Activated CD8-positive, alpha-beta memory T cell treated with anti-CD3 and anti-CD28 coated beads, Interleukin-2, amount 50 U/mL, for 24 hours (primary cell): Measurements from ENCODE around the gene WIPF3.

ENCODE experiments used
- DNase-seq: peaks from one replicate; pipeline ENCODE4 v3.0.0-alpha.2; 2020; ENCODE audit errors: extremely low read depth

WIPF3 gene

DNA sequence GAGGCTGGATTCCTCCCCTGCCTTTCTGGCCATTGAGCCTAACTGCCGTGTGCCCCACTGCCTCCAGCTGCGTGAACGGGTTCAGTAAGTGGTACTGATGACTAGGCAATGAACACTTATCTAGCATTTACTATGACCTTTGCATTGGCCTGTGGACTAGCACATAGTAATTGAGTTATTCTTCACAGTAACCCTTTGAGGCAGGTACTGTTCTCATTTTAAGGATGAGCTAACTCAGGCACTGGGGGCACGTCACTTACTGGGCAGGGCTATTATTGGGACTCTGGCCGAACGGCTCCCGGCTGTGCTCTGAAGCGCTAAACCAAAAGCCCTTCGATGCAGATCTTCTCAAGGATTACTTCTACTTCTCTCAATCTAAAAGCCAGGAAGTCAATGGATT, 38.3 kb downstream of the WIPF3 start:
- no peak for DNase-seq

DNA sequence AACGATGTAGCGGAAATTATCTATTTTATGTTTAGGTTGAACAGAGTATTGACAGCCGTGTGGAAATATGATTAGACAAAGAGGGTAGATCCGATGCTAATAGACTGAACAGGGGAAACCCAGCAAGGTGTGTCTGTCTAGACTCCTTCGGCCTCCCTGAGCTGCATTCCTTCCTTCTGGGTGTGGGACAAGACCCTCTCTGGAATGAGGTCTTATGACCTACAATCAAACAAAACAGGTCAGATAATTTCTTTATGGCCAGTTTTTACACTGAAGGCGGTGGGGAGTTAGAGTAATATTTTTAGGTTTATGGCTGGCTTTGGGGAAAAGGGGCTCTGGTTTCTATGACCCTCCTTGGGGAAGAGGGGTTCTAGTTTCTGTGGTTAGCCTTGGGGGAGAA, 41.2 kb downstream of the WIPF3 start:
- DNase-seq, result no peak

DNA sequence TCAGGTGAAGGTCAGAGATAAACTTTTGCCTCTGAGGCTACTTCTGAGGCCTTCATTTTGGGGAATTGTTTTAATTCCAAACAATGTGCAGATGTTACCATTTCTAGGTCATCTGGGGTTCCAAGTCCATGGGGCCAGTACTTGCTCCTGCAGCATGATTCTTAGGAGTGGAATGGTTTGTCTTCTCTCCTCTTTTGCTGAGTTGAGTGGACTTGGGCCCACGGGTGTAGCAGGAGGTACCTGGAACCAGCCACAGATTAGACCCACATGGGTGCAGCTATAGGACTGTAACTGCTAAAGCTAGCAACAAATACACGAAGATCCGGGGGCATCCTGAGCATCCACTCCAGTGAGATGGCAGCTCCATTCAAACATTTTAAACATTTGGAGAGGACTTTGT, 41.6 kb downstream of the WIPF3 start:
- DNase-seq, result no peak

DNA sequence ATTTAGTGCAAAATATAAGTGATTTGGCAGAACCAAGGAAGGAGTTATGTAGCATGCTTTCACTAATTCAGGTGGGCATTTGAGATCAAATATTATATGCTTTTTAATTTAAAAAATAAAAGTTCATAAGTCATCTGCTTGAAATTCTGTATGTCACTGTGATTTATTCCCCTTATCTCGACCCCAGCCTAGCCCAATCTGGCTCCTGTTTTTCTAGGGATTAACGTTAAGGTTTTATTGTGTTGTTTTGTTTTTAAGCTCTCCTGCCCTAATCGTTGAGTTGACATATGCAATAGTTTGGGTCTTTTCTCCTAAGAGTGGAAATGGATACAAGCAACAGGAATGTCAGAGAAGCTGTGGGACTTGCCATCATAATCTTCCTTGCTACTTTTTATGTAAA, 42.6 kb downstream of the WIPF3 start:
- no peak for DNase-seq

DNA sequence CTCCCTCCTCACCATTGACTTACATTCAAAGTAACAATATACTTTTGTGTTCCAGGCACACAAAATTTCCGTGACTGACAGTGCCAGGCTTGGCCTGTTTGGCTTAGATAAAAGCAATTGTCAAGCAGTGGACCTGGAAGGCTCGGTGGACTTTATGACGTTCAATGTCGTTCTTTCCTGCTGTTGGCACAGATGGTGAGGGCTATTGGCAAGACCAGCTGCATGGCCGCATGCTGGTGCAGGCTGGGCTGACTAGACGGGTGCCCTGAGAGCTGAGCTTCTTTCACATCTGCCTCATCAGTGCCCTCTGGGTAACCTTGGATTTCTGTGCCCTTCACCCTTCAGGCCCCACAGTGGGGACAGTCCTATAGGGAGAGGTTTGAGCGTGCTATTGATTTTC, 45.2 kb downstream of the WIPF3 start:
- DNase-seq, result no peak

DNA sequence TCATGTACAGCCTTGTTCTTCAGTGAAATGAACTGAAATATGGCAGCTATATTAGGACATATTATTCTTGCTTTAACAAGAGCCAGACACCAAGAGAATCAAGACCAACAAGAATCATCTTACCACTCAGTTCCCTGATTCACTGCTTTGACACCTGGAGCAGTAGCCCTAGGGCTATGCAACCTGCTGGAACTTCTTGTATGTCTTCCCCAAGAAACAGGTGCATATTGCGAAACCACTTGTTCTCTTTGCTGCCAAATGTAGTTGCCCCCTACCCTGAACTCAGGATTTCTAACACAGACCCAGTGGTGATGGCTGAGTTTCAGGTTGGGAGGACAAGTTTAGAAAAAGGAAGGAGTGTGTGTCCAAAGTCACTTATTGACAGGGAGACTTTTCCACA, 46.1 kb downstream of the WIPF3 start:
- DNase-seq, result no peak

DNA sequence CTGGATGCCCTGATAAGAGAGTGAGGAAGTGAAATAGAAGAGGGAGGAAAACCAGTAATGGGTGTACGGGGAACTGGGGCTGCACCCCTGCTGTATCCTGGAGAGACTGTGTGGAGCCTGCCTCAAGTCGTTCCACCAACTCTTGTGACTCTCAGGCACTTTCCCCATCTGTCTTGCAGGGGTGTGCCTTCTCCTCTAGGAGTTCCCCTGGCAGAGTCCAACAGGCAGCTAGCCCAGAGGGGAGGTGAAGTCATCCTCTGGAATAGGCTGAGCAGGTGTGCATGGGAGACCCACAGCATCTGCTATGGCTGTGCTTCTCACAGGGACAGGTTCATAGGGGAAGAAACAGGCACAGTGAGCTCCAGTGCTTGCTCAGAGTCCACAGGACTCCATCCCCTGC, 46.8 kb downstream of the WIPF3 start:
- DNase-seq, result no peak

DNA sequence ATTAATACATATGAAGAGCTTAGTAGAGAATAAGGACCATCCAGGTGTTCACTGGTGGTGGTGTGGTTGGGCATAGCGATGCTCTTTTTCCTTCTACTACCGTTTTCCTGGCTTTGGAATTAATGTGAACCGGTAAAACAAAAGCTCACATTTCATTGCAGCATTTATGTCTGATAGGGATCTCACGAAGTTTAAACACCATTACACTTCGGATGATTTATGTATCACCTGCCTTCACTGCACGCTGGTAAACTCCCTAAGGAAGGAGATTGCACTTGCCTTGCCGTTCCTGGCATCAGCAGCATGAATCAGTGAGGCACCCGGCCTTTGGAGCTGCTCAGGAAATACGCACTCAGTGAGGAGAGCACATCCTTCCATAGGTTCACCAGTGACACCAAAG, 47.5 kb downstream of the WIPF3 start:
- no peak for DNase-seq

DNA sequence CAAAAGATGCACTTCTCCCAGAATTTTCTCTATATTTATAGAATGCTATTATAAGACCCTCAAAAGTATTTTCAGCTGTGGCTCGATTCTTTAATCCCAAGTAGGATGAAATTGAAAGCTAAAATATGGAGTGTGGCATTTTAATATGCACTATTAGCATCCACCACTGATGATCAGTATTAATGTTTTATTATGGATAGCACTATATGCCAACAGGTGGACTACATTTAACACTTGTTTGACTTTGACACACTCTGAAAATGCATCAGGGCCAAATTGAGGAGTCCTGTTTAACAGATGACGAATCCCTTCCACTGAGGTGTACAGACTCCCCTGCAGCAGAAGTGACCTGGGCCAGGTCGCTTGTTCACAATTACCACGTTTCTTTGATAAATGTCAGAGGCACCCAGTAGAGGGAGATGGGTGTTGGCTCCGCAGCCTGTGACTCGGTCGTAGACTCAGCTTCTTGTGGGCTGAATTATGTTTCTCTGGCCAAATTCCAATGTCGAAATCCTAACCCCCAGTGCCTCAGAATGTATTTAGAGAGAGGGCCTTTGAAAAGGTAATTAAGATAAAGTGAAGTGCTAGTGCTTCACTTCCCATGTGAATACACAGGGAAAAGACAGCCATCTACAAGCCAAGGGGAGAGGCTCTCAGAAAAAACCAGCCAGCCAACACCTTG, 48.1 kb downstream of the WIPF3 start:
- DNase-seq, result no peak

DNA sequence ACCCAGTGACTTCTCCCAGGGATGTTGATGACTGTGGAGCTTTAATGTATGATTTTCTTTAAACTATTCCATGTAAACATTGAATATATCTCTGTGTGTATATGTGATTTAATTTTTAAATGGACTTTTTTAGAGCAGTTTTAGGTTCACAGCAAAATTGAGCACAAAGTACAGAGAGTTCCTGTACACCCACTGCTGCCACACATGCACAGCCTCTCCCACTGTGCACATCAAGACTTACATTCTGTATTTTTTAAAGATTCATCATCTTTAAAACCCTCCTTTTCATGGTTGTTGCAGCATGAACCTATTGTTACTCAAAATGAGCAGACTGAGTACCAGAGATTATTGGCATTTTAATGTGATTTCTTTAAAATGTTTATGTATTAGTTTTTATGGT, 51.3 kb downstream of the WIPF3 start:
- no peak for DNase-seq

DNA sequence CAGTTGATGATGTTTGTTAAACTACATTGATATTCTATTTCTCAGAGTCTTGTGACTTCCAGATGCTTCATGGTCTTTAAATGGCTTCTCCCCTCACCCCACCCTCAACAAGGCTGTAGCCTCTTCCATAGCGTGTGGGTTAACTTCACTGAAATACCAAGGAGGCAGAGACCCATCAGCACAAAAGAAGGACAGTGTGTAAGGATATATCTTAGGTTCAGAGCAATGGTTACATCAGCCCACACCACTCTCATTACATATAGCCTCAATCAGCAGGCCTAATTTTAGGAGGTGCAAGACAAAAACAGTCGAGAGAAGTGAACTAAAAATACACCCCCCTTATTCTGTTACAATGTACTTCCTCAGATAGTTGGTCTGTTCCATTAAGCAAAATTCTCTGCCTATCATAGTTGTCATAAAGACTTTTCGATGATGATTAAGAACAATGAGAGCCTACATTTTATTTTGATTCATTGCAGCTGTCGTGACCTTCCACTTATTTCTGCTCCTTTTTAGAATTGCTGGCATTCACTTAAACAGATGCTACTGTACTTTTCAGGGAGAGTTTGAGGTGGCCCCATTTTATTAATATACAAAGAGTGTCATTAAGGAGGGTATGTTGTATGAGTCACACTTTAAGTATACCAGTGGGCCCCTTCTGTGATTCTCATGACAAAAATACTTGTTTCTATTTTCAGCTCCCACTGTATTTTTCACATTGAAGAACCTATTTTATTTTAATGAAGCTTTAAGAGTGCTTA, 52.1 kb downstream of the WIPF3 start:
- no peak for DNase-seq

DNA sequence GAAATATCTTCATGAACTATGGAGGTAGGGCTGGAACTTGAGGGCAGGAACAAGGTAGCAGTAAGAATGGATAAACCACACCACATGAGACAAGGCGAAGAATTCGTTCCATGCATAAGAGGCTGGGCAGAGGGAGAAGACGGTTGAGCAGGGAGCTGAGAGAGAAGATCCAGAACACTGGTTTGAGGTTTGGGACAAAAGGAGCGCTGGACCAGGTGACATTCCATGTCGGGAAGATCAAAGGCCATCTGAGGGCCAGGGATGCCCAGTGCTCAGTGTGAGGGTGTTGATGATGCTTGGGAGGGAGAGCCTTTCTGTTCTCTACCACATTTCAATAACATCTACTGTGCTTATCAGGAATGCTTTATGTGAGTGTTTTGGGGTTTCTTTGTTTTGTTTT, 52.8 kb downstream of the WIPF3 start:
- no peak for DNase-seq

DNA sequence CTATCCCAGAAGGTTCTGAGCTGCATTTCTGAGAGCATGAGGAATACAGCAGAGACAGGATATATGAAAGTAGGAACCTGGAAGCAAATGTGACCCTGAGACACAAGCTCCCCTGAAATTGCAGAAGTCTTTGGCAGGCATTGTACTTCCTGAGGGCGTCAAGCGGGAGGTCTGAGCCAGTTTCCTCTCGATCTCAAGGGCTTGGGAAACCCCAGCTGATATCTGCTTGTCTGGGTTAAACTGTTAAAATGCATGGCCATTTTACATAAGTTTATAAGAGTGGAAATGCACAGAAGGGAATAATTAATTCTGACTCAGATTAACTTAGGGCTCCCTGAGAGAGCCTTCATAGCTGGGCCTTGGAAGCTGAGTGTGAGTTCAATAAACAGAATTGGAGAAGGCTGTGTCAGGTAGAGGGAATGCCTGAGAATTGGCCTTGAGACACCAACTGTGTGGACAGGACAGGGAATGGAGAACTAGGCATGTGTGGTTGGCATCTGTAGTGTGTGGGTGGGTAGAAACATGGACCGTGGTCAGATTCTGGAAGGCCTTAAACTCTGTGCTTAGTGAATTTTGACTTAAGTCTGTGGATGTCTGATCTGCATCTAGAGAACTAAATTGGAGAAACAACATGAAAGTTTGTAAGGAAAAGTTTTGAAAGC, 53.3 kb downstream of the WIPF3 start:
- no peak for DNase-seq

DNA sequence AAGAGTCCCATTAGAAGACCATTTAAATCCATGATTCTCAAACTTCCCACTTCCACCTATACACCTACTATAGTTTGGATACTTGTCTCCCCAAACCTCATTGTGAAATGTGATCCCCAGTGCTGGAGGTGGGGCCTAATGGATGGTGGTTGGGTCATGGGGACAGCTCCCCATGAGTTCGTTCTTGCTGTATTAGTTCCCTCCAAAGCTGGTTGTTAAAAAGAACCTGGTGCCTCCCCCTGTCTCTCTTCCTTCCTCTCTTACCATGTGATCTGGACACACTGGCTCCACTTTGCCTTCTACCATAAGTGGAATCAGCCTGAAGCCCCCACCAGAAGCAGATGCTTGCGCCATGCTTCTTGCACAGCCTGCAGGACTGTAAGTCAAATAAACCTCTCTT, 53.9 kb downstream of the WIPF3 start:
- no peak for DNase-seq

DNA sequence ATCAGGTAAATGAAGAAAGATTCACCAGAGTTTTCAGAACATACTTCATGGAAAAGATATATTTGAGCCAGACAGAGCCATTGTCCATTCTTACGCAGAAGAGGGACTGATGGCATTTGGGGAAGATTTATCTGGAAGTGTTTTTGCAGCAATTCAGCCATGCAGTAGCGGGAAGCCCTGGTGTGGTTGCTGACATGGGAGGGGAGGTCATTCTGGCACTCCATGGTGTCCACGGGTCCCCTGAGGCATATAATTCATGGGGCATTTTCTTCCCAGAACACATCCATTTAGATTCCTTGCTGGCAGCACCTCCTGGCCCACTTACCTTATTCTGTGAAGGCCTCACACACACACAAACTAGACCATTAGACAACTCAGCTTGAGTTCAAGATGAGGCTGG, 55.6 kb downstream of the WIPF3 start:
- DNase-seq, result no peak

DNA sequence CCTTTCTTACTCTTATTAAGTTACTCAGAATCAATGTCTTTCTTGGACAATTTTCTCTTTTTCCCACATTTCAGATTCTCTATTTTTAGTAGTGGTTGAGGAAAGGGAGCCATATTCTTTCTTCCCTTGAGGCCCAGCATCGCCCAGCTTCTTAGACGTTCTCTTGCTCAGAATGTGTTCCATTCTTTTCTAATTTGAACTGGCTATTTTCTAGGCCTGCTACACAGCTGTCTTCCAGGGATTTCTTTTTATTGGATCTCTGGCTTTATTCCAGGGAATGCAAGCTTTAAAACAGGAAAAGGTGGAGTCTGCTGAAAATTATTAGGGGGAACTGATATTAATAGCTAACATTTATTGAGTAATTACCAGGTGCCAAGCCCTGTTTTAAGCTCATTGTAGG, 58.3 kb downstream of the WIPF3 start:
- DNase-seq, result no peak

DNA sequence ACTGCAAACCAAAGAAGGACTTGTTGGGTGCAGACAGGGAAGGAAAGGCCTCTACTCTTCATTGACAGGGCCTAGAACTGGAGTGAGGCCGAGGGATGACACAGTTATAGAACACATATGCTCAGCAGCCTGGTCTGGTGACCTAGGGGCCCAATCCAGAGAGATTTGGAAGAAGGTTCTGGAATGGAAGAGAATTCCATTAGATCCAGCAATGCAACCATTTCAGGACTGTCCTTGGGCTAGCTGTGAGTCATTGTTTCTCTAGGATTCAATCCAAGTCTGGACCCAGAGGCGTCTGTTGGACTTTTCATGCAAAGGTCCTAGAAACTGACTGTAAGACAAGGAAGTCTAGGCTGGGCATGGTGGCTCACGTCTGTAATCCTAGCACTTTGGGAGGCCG, 59.2 kb downstream of the WIPF3 start:
- DNase-seq, result no peak

DNA sequence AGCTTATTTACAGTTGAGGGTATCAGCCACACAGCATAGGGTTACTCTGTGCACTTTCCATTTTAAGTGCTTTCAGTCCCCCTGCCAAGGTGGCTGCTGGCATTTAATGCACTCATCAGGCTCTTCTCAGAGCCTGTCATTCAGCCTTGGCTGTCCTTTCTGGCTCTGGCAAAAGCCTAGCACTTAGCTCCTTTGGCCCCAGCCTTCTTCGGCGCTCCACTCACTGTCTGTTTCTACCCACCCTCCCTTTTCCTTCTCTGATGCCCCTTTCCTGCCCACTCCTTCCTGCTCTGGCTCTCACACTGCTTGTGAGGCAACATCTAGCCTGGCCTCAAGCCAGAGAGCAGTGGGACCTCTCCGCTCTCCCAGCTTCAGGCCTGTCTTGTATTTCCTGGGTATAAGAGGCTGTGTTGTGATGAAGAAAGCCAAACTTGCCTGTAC, 60.2 kb downstream of the WIPF3 start:
- DNase-seq, result no peak

DNA sequence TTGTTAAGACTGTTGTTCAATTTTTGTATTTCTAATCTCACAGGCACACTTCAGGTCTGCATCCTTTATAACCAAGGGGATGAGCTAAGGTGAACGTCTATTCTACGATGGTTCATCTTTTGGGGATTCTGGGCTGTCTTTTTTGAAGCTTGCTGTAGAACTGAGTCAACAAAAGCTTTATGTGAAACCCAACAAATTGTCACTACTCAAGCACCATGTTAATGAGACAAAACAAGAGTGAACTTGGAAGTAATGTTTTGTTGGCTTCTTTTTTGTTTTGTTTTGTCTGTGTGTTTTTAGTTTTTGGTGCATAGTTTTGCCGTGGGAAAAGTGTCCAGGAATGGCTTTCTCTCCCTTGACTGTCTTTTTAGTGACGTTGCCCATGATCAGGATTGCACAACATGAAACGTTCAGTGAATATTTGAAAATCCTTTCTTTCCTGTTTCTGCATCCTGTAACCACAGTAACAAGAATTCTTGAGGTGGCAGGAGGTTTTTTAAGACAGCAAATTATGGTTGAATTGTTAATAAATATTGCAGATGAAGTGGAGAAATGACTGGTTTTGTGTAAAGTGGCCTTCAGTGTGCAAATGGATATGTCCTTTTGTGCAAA, 65.6 kb downstream of the WIPF3 start:
- no peak for DNase-seq

DNA sequence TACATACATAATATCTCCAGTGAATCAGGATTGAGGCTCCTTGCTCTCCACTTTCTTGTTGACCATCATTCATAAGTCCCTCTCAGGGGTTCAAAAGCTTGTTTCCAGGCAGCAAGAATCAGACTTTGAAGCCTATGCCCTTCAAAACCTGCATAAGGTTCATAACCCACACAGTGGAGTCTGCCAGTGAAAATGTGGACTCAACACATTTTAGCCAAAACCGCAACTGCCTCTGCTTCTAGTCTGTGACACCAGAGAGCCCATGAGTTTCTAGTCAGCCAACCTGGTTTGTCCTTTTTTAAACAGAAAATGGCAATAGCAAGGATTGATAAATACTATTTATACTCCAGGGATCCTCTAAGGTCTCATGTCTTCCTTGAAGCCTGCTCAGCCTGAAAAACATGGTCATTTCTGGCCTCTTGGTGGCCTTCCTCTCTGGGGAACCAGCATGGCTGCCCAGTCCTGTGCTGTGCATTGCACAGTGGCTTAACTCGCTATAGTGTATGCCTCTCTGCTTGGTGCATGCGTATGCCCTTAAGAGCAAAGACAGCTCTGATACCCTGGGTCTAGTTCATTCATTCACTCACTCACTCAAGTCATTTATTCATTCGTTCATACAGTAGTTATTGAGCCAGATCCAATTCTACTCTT, 67.5 kb downstream of the WIPF3 start:
- DNase-seq, result no peak

DNA sequence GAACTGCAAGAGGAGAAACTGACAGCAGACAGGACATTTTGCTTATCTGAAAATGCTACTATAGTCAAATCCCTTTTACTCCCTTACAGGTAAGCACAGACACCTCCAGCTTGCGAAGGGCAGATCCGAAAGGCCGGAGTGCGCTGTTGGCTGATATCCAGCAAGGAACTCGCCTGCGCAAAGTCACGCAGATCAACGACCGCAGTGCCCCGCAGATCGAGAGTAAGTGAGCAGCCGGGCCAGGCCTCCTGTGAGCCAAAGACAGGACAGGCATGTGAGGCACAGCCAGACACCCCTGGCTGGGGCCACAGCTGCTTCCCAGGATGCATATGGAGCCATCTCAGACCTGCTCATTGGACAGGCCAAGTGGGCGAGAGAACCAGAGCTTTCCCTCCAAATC, 69.4 kb downstream of the WIPF3 start:
- DNase-seq, result no peak

DNA sequence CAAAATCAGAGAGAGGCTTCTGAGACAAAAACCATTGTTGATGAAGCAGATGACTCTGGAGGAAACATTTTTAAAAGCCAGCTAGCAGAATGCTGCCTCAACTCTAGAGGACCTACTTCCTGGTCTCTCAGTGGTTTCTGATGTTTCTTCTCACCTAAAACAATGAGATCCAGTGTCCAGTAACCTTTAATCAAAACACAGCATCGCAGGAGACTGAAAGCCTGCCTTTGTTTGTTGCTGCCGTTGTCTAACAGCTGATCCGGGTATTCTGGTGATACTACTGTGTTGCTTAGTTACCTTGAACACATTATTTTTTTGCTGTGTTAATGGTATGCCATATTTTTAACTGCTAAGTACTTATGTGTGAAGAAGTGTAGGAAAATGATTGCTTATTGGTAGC, 70.9 kb downstream of the WIPF3 start:
- DNase-seq, result no peak
